Measurements from ENCODE around the gene TFF2.

TFF2 gene

GRCh38 chr21:42366292-42367010 is 15.7 kb upstream of the TFF2 start, which contains the start of gene TFF1:
Gene TFF1 (minus strand): TSS chr21:42366535. CDS start chr21:42366495, 40 bp downstream.
- H3K4me3 ChIP-seq (ENCODE audit: low read length): no peak within 1 kb of the TSS
- no peak for DNase-seq (ENCODE audit: low read depth)
- TF ChIP-seq CTCF (conservative IDR thresholded peaks at IDR 0.05; ENCODE audit: low read length): no peak

- no peak overlapping the region for H3K4me3 ChIP-seq (ENCODE audit: low read length)
- no peak for DNase-seq (ENCODE audit: low read depth)
- no peak for TF ChIP-seq CTCF (conservative IDR thresholded peaks at IDR 0.05; ENCODE audit: low read length)
Observed at GRCh38 chr21:42365770-42366169, 15.0 kb upstream of the TFF2 start.

- no peak overlapping the region for H3K4me3 ChIP-seq (ENCODE audit: low read length)
- no peak for DNase-seq (ENCODE audit: low read depth)
- TF ChIP-seq CTCF (conservative IDR thresholded peaks at IDR 0.05; ENCODE audit: low read length): no peak
Observed at GRCh38 chr21:42364304-42364865, 13.6 kb upstream of the TFF2 start.

- TF ChIP-seq CTCF (conservative IDR thresholded peaks at IDR 0.05; ENCODE audit: low read length): no peak
- DNase-seq (ENCODE audit: low read depth): no peak
- H3K4me3 ChIP-seq (ENCODE audit: low read length): no peak overlapping the region
Observed at GRCh38 chr21:42363312-42363711, 12.5 kb upstream of the TFF2 start.

- no peak overlapping the region for H3K4me3 ChIP-seq (ENCODE audit: low read length)
- no peak for DNase-seq (ENCODE audit: low read depth)
- no peak for TF ChIP-seq CTCF (conservative IDR thresholded peaks at IDR 0.05; ENCODE audit: low read length)
Observed at GRCh38 chr21:42362700-42363099, 11.9 kb upstream of the TFF2 start.

- no peak for DNase-seq (ENCODE audit: low read depth)
- no peak overlapping the region for H3K4me3 ChIP-seq (ENCODE audit: low read length)
- TF ChIP-seq CTCF (conservative IDR thresholded peaks at IDR 0.05; ENCODE audit: low read length): no peak
Observed at GRCh38 chr21:42362198-42362597, 11.4 kb upstream of the TFF2 start.

GRCh38 chr21:42361286-42361685 is 10.5 kb upstream of the TFF2 start:
- no peak overlapping the region for H3K4me3 ChIP-seq (ENCODE audit: low read length)
- no peak for DNase-seq (ENCODE audit: low read depth)

More at GRCh38 chr21:42361286-42361685, 10.5 kb upstream of the TFF2 start:
- TF ChIP-seq CTCF (conservative IDR thresholded peaks at IDR 0.05; ENCODE audit: low read length): no peak

Data from AG10803 (cell line).